Lower leg skin (tissue), 4 donors: ENCODE data around the gene ST7. TPM values are rescaled to one million over a fixed set of nuclear protein-coding genes. Genes with fewer than 3 reads are reported as not detected.

ENCODE experiments used
- DNase-seq, 2 donors: peaks; one replicate each; pipeline ENCODE4 v3.0.0-alpha.2; 2019; ENCODE audit warnings: low spot score in 2 of 2
- H3K4me3 ChIP-seq: fragments of 200-600 bp; sonication (generic); 2 replicates; pipeline ENCODE4 v1.5.1; 2017; ENCODE audit warnings: mild to moderate bottlenecking, low read depth; ENCODE audit not compliant: poor library complexity, severe bottlenecking
- CTCF ChIP-seq, 3 donors: fragments of 450-650 bp; IDR thresholded peaks; one replicate each; pipeline ENCODE4 v1.5.1; 2016; ENCODE audit warnings: antibody characterized with exemption in 3 of 3, mild to moderate bottlenecking in 3 of 3, moderate library complexity in 2 of 3
- POLR2A ChIP-seq, 2 donors: fragments of 450-650 bp; IDR thresholded peaks; one replicate each; pipeline ENCODE4 v1.6.1; 2016 to 2017; ENCODE audit warnings: antibody characterized with exemption in 2 of 2, mild to moderate bottlenecking in 1 of 2, moderate library complexity in 1 of 2
- WGBS, 2 donors: methylation state at CpG; one replicate each; pipeline ENCODE4 v1.1.5; 2018; 5-methylcytosine and 5-hydroxymethylcytosine counted together
- intact Hi-C: fragments of 100-400 bp; cut with DNase I; formaldehyde crosslinking; loops from one replicate; pipeline ENCODE4 v1.15.0; 2023; ENCODE audit warnings: low total_unique reads
- total RNA-seq, 4 donors: library from RNA; depleted of rRNA; stranded (reverse); fragments of >200 nt; gene quantifications; one replicate each; pipeline ENCODE4 v1.1.0, GENCODE V29; 2016

The ST7 gene
- total RNA-seq, 4 donors from 2014 or later: 10.8 to 17.1 (median 11.4) TPM

DNA sequence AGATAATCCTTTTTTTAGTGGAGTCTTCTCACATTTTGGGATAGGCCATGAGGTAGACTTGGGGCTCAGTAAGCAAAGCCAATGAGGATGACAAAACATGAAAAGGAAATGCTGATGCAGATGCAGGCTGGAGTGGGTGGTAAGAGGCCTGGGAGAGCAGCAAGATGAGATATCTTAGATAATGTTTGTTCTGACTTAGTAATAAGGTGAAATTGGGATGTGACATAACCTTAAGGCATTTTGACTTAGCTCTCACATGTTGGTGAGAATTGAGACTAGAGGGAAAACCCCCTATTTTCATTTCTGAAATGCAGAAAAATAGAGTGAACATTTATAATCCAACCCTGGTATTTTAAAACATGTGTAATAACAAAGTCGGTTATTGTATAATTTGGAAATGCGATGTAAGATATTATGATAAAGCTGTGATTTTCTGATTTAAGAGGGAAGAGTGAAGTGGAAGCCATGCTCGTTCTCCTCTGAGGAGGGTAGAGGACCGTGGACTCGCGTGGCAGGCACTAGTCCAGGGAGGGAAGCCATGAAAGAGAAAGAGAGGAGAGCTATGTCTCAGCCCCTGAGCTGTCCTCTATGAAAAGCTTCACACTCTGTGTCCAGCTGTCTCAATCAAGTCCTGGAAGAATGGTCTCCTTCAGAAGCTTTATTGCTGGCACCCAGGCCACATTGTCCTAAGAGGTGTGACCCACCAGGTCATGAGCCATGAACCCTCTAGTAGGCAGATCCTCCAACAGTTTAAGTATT lies 57.3 kb downstream of the ST7 start:
- DNase-seq: no peak
- TF ChIP-seq CTCF (IDR thresholded peaks at IDR 0.05): no peak
- TF ChIP-seq POLR2A (IDR thresholded peaks at IDR 0.05): no peak
- intact Hi-C loops: no loop called here
- WGBS, 2 donors: 77 to 83% methylated on average over 6 of the region's 6 CpGs
- no peak overlapping the region for H3K4me3 ChIP-seq

DNA sequence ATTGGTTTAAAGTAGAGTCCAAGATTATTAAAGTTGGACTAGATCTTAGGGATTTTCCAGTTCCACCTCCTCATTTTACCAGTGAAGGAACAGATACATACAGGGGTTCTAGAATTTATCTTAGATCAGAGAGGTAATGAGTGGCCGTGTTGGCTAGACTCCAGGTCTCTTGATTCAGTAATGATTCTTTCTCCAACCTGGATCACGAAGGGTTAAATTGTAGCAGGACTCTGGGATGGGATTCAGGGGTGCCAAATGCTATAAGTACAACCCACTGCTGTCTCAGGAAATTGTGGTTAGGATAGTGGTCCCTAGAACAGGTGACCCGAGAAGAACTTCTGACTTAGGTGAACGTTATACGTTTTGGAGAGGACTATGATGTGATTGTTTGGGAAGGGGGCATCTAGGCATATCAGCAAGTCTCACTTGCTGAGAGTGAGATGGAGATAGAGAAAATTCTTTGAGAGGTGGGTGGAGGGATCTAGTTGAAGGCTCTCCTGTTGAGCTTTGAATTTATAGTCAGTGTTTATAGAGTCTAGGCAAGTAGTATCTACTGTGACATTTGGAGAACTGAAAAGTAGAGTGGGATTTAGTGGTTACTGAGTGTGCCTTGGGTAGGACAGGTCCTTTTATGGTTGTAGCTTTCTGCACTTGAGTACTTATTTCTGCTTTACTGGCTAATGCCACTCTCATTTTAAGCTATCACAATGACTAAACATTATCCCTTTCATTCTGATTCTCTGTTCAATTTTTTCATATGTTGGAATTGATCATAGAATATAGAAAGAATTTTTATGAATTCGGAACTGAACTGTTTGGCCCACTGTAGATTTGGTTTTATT lies 58.3 kb downstream of the ST7 start:
- no peak overlapping the region for H3K4me3 ChIP-seq
- no peak for DNase-seq
- TF ChIP-seq CTCF (IDR thresholded peaks at IDR 0.05) (no peak), POLR2A (IDR thresholded peaks at IDR 0.05) (no peak)
- 70 to 77% methylated on average over 6 of the region's 6 CpGs for WGBS, 2 donors
- intact Hi-C loops: no loop called here

GRCh38 chr7:117012284-117012683 lies 59.0 kb downstream of the ST7 start:
- no peak overlapping the region for H3K4me3 ChIP-seq
- DNase-seq: no peak
- intact Hi-C loops: no loop called here
- TF ChIP-seq POLR2A (IDR thresholded peaks at IDR 0.05) (no peak), CTCF (IDR thresholded peaks at IDR 0.05) (no peak)
- WGBS, 2 donors: 92% methylated on average over 2 of the region's 2 CpGs

DNA sequence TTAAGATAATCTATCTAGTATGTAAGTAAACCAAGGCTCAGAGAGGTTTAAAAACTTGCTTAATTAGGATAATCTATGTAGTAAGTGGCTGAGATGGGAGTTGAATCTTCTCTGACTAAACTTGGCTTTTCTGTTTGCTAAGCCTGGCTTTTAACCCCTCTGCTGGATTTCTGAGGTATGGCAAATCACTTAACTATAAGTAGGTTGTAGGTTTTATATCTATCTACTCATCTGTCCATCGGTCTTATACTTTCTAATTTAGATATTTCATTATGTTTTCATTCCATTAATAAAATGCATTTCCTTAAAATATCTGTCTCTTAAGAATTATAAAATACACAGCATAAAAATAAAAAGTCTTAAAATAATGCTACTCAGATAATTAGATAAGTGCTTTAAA lies 59.4 kb downstream of the ST7 start:
- 69 to 77% methylated on average over 1 of the region's 1 CpG for WGBS, 2 donors
- no peak for TF ChIP-seq POLR2A (IDR thresholded peaks at IDR 0.05)
- TF ChIP-seq CTCF (IDR thresholded peaks at IDR 0.05): no peak

GRCh38 chr7:117014099-117014656 lies 60.9 kb downstream of the ST7 start:
- TF ChIP-seq CTCF (IDR thresholded peaks at IDR 0.05) (no peak), POLR2A (IDR thresholded peaks at IDR 0.05) (no peak)
- H3K4me3 ChIP-seq: no peak overlapping the region
- DNase-seq: no peak
- intact Hi-C loops: no loop called here
- 75 to 86% methylated on average over 2 of the region's 2 CpGs for WGBS, 2 donors

More for the DNA sequence above, 59.4 kb downstream of the ST7 start:
- no peak for DNase-seq
- no peak overlapping the region for H3K4me3 ChIP-seq
- intact Hi-C loops: no loop called here
